HepG2 (cell line): ENCODE measurements around the gene ANKRD65. TPM values are rescaled to one million over a fixed set of nuclear protein-coding genes. Genes with fewer than 3 reads are reported as not detected.
A peak's percentile ranks its signal among the peaks of the same experiment; 100 is the strongest.

Source experiments
- CBX1 ChIP-seq: IDR thresholded peaks from one replicate; pipeline ENCODE4 v1.6.1; 2016; ENCODE audit warnings: antibody characterized with exemption, low read depth
- DNMT3B ChIP-seq: conservative IDR thresholded peaks from 2 replicates; pipeline ENCODE4 v1.6.1; 2016; ENCODE audit warnings: missing biosample characterization, control low read depth
- FLYWCH1 ChIP-seq: sonication (generic); formaldehyde crosslinking; IDR thresholded peaks from 2 replicates; pipeline ENCODE4 v1.8.1; 2023; ENCODE audit warnings: mild to moderate bottlenecking, missing genetic modification reagents
- FUBP1 ChIP-seq: sonication (generic); formaldehyde crosslinking; IDR thresholded peaks from 2 replicates; pipeline ENCODE4 v1.5.1; 2020; ENCODE audit warnings: missing genetic modification reagents, mild to moderate bottlenecking, borderline replicate concordance
- MED13 ChIP-seq: sonication (generic); formaldehyde crosslinking; IDR thresholded peaks from 2 replicates; pipeline ENCODE4 v1.5.0; 2020; ENCODE audit warnings: missing genetic modification reagents
- NFE2L1 ChIP-seq: sonication (generic); formaldehyde crosslinking; IDR thresholded peaks from 2 replicates; pipeline ENCODE4 v1.4.0; 2020; ENCODE audit warnings: missing genetic modification reagents, mild to moderate bottlenecking, borderline replicate concordance
- REPIN1 ChIP-seq: sonication (generic); formaldehyde crosslinking; IDR thresholded peaks from 2 replicates; pipeline ENCODE4 v1.8.0; 2022; ENCODE audit warnings: missing genetic modification reagents, low read depth, mild to moderate bottlenecking, borderline replicate concordance
- XBP1 ChIP-seq: sonication (generic); formaldehyde crosslinking; IDR thresholded peaks from 2 replicates; pipeline ENCODE4 v1.5.0; 2020; ENCODE audit warnings: missing genetic modification reagents
- ZIK1 ChIP-seq: sonication (generic); formaldehyde crosslinking; IDR thresholded peaks from 2 replicates; pipeline ENCODE4 v1.5.0; 2020; ENCODE audit warnings: mild to moderate bottlenecking, low read depth, missing genetic modification reagents, borderline replicate concordance
- polyA plus RNA-seq, 8 experiments: library from polyadenylated mRNA; depleted of rRNA in 3 of 8; stranded (reverse) in 7 of 8; unstranded in 1 of 8; fragments of >200 nt; fragmentation: Illumina TruSeq in 4 of 8; extraction: Trizol in 4 of 8; gene quantifications; 2 replicates each; pipeline versions ENCODE4 v1.2.1 to v1.2.3, GENCODE V29; 2011 to 2016; ENCODE audit warnings: low read depth in 4 of 8, missing spikeins in 1 of 8, mixed read lengths in 1 of 8; ENCODE audit not compliant: insufficient read depth in 1 of 8
- total RNA-seq, 5 experiments: library from RNA; depleted of rRNA; stranded (reverse); fragments of >200 nt; fragmentation: Illumina TruSeq; extraction: Trizol; gene quantifications; 2 replicates each; pipeline ENCODE4 v1.2.3, GENCODE V29; 2016; ENCODE audit warnings: low read depth in 1 of 5
- TF ChIP-seq, protein P1 (sequence below): sonication (generic); formaldehyde crosslinking; IDR thresholded peaks from 2 replicates; pipeline ENCODE4 v1.5.1; 2020; ENCODE audit warnings: mild to moderate bottlenecking, missing genetic modification reagents, borderline replicate concordance
- TF ChIP-seq, protein P2 (sequence below): sonication (generic); formaldehyde crosslinking; IDR thresholded peaks from 2 replicates; pipeline ENCODE4 v1.4.0; 2020; ENCODE audit warnings: mild to moderate bottlenecking, missing genetic modification reagents
- TF ChIP-seq, protein P3 (sequence below): sonication (generic); formaldehyde crosslinking; IDR thresholded peaks from 2 replicates; pipeline ENCODE4 v1.5.0; 2020; ENCODE audit warnings: mild to moderate bottlenecking, missing genetic modification reagents, borderline replicate concordance

The ANKRD65 gene
- total and polyA plus RNA-seq, 2 of the 13 experiments (the other 11 are each of a cell fraction or from before 2014, with no cell fraction given) = 12.1 to 30.1 TPM

DNA sequence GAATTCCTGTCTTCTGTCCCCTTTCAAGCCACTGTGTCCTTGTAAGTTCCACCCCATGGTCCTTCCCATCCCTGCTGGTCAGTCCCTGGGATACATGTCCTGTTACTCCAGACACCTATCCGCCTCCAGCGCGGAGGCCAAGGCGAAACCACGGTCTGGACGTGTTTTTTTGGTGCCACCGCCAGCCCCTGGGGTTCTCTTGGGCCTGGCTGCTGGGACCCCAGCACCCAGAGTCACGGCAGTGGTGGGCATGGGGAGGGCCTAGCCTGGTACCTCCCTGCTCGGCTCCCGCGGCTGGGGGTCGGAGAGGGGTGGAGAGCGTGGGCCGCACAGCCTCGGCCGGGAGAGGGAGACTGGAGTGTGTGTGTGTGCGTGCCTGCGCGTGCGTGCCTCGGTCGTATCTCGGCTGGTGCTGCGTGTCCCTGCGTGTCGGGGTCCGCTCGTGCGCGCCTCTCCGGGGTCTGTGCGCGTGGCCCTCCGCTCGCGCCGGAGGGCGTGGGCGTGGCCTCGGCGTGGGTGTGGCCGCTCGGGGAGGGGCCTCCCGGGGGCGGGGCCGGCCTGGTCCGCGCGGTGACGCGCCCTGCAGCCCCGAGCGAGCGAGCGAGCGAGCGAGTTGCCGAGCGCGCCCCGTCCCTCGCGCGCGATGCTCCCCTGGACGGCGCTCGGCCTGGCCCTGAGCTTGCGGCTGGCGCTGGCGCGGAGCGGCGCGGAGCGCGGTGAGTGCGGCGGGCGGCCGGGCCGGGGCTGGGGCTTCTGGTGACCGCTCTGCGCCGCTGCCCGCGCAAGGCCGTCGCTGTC, 14.2 kb upstream of the ANKRD65 start, which contains the start of gene VWA1 (continued):
- TF ChIP-seq NFE2L1 (CRISPR knock-in tag) = no peak
- TF ChIP-seq FLYWCH1 (CRISPR knock-in tag) = no peak
- TF ChIP-seq, protein P1, sequence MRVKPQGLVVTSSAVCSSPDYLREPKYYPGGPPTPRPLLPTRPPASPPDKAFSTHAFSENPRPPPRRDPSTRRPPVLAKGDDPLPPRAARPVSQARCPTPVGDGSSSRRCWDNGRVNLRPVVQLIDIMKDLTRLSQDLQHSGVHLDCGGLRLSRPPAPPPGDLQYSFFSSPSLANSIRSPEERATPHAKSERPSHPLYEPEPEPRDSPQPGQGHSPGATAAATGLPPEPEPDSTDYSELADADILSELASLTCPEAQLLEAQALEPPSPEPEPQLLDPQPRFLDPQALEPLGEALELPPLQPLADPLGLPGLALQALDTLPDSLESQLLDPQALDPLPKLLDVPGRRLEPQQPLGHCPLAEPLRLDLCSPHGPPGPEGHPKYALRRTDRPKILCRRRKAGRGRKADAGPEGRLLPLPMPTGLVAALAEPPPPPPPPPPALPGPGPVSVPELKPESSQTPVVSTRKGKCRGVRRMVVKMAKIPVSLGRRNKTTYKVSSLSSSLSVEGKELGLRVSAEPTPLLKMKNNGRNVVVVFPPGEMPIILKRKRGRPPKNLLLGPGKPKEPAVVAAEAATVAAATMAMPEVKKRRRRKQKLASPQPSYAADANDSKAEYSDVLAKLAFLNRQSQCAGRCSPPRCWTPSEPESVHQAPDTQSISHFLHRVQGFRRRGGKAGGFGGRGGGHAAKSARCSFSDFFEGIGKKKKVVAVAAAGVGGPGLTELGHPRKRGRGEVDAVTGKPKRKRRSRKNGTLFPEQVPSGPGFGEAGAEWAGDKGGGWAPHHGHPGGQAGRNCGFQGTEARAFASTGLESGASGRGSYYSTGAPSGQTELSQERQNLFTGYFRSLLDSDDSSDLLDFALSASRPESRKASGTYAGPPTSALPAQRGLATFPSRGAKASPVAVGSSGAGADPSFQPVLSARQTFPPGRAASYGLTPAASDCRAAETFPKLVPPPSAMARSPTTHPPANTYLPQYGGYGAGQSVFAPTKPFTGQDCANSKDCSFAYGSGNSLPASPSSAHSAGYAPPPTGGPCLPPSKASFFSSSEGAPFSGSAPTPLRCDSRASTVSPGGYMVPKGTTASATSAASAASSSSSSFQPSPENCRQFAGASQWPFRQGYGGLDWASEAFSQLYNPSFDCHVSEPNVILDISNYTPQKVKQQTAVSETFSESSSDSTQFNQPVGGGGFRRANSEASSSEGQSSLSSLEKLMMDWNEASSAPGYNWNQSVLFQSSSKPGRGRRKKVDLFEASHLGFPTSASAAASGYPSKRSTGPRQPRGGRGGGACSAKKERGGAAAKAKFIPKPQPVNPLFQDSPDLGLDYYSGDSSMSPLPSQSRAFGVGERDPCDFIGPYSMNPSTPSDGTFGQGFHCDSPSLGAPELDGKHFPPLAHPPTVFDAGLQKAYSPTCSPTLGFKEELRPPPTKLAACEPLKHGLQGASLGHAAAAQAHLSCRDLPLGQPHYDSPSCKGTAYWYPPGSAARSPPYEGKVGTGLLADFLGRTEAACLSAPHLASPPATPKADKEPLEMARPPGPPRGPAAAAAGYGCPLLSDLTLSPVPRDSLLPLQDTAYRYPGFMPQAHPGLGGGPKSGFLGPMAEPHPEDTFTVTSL (CRISPR knock-in tag) = 0 out of 2 replicates have a peak, but pooled peaks have one; percentile 57
- peak; percentile 57; the same call in 1 of the 2 replicates for TF ChIP-seq ZIK1 (CRISPR knock-in tag)
- no peak for TF ChIP-seq REPIN1 (CRISPR knock-in tag)
- no peak for TF ChIP-seq CBX1
- no peak for TF ChIP-seq DNMT3B (CRISPR knock-in tag)
- TF ChIP-seq, protein P2, sequence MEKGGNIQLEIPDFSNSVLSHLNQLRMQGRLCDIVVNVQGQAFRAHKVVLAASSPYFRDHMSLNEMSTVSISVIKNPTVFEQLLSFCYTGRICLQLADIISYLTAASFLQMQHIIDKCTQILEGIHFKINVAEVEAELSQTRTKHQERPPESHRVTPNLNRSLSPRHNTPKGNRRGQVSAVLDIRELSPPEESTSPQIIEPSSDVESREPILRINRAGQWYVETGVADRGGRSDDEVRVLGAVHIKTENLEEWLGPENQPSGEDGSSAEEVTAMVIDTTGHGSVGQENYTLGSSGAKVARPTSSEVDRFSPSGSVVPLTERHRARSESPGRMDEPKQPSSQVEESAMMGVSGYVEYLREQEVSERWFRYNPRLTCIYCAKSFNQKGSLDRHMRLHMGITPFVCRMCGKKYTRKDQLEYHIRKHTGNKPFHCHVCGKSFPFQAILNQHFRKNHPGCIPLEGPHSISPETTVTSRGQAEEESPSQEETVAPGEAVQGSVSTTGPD (CRISPR knock-in tag) = no peak
- no peak for TF ChIP-seq XBP1 (CRISPR knock-in tag)
- no peak for TF ChIP-seq MED13 (CRISPR knock-in tag)
- TF ChIP-seq, protein P3, sequence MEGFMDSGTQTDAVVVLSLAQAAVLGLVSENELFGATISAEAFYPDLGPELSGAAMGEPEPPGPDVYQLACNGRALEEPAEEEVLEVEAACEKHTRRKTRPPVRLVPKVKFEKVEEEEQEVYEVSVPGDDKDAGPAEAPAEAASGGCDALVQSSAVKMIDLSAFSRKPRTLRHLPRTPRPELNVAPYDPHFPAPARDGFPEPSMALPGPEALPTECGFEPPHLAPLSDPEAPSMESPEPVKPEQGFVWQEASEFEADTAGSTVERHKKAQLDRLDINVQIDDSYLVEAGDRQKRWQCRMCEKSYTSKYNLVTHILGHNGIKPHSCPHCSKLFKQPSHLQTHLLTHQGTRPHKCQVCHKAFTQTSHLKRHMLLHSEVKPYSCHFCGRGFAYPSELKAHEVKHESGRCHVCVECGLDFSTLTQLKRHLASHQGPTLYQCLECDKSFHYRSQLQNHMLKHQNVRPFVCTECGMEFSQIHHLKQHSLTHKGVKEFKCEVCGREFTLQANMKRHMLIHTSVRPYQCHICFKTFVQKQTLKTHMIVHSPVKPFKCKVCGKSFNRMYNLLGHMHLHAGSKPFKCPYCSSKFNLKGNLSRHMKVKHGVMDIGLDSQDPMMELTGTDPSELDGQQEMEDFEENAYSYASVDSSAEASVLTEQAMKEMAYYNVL (CRISPR knock-in tag) = no peak; the same call in 1 of the 2 replicates
- TF ChIP-seq FUBP1 (CRISPR knock-in tag) = no peak
